CD4-positive, alpha-beta T cell (primary cell): ENCODE data around the gene EGFLAM. TPM values are rescaled to one million over a fixed set of nuclear protein-coding genes. Genes with fewer than 3 reads are reported as not detected.

Source experiments
- ATAC-seq: fragments of 200-7000 bp; cut with Tn5 transposase; one replicate; pipeline ENCODE4 v1.10.0; 2022; ENCODE audit warnings: mild to moderate bottlenecking; ENCODE audit not compliant: poor library complexity
- CTCF ChIA-PET: fragments of 350-600 bp; sonication (Branson Sonifier 250); formaldehyde crosslinking; loops from one replicate; lab custom pipeline; 2021; ENCODE audit warnings: antibody characterized with exemption, inconsistent platforms; lab: Charles Lee
- POLR2A ChIA-PET: fragments of 350-600 bp; sonication (Branson Sonifier 250); formaldehyde crosslinking; loops from one replicate; lab custom pipeline; 2021; ENCODE audit warnings: antibody characterized with exemption, inconsistent platforms; lab: Charles Lee
- DNase-seq, 14 experiments: peaks; one replicate each; pipeline ENCODE4 v3.0.0-alpha.2; 2013 to 2020; ENCODE audit warnings: mixed read lengths in 2 of 14
- H3K27ac ChIP-seq, 2 donors: one replicate each; pipeline versions ENCODE4 v1.5.1 to v1.7.0; 2013; ENCODE audit warnings: low read length in 2 of 2, low read depth in 1 of 2, mild to moderate bottlenecking in 1 of 2
- H3K27me3 ChIP-seq, 2 experiments: 1 replicate in 1 of 2; 2 replicates in 1 of 2; pipeline versions ENCODE4 v1.6.1 to v1.7.0; 2013; ENCODE audit warnings: low read length in 2 of 2, control low read depth in 1 of 2, mild to moderate bottlenecking in 1 of 2, moderate library complexity in 1 of 2; ENCODE audit not compliant: insufficient read depth in 2 of 2, control insufficient read depth in 1 of 2
- H3K36me3 ChIP-seq: one replicate; pipeline ENCODE4 v1.6.1; 2013; ENCODE audit warnings: low read length, control low read depth; ENCODE audit not compliant: insufficient read depth
- H3K4me1 ChIP-seq: one replicate; pipeline ENCODE4 v1.6.1; 2013; ENCODE audit warnings: low read length, control low read depth; ENCODE audit not compliant: insufficient read depth
- H3K4me3 ChIP-seq: one replicate; pipeline ENCODE4 v1.5.1; 2013; ENCODE audit warnings: mild to moderate bottlenecking, low read length, moderate library complexity
- H3K9me3 ChIP-seq, 2 experiments: 1 replicate in 1 of 2; 2 replicates in 1 of 2; pipeline versions ENCODE4 v1.6.1 to v1.7.0; 2013; ENCODE audit warnings: low read length in 2 of 2, mild to moderate bottlenecking in 2 of 2, control low read depth in 1 of 2, moderate library complexity in 1 of 2; ENCODE audit not compliant: control insufficient read depth in 1 of 2, insufficient read depth in 1 of 2
- H3K27ac Mint-ChIP-seq: one replicate; pipeline ENCODE4 v1.8.0; 2020; ENCODE audit warnings: mixed read lengths
- H3K27me3 Mint-ChIP-seq: one replicate; pipeline ENCODE4 v1.8.0; 2021; ENCODE audit warnings: mixed read lengths
- H3K36me3 Mint-ChIP-seq: one replicate; pipeline ENCODE4 v1.8.0; 2021; ENCODE audit warnings: low read depth, mixed read lengths
- H3K4me1 Mint-ChIP-seq: one replicate; pipeline ENCODE4 v1.8.0; 2021; ENCODE audit warnings: low read depth, mixed read lengths
- H3K4me3 Mint-ChIP-seq: one replicate; pipeline ENCODE4 v1.8.0; 2020; ENCODE audit warnings: mild to moderate bottlenecking, mixed read lengths
- H3K9me3 Mint-ChIP-seq: one replicate; pipeline ENCODE4 v1.8.0; 2020; ENCODE audit warnings: mixed read lengths
- CTCF ChIP-seq: fragments of 200-600 bp; IDR thresholded peaks from one replicate; pipeline ENCODE4 v1.8.0; 2022; ENCODE audit warnings: antibody characterized with exemption, mild to moderate bottlenecking
- intact Hi-C, 2 experiments: fragments of 100-400 bp; cut with DNase I in 1 of 2; cut with micrococcal nuclease in 1 of 2; formaldehyde crosslinking; loops; one replicate each; pipeline versions ENCODE4 v1.15.1 to v1.9.0; 2023 to 2025; cut with DNase I, micrococcal nuclease
- total RNA-seq, 174 experiments: library from RNA in 2 of 174; stranded (reverse) in 2 of 174; gene quantifications; one replicate each; pipeline ENCODE4 v1.2.3 and lab custom pipeline; 2021 to 2026

The EGFLAM gene
- total RNA-seq, 2 experiments from 2014 or later: not detected

GRCh38 chr5:38472541-38472940 is 214.2 kb downstream of the EGFLAM start:
- Mint-ChIP-seq H3K36me3 (no peaks in the 10 kb centered on the region), H3K4me1 (no peaks in the 10 kb centered on the region), H3K27me3 (peaks cover 79% of the 10 kb centered on the region), H3K9me3 (no peaks in the 10 kb centered on the region), H3K4me3 (no peak overlapping the region), H3K27ac (no peak overlapping the region)
- Histone ChIP-seq H3K4me1 (no peaks in the 10 kb centered on the region), H3K27me3 (peaks cover 12 to 14% of the 10 kb centered on the region in 2 experiments), H3K27ac (no peak overlapping the region), H3K36me3 (no peaks in the 10 kb centered on the region), H3K9me3 (peaks cover 0 to 2% of the 10 kb centered on the region in 2 experiments), H3K4me3 (no peak overlapping the region)
- intact Hi-C loops: no loop called here
- ATAC-seq: no peak
- ChIA-PET CTCF (no interaction called here), POLR2A (no interaction called here)
- TF ChIP-seq CTCF: no peak
- no peak for DNase-seq

GRCh38 chr5:38473008-38473407 is 214.6 kb downstream of the EGFLAM start:
- peaks cover 12 to 14% of the 10 kb centered on the region in 2 experiments for H3K27me3 ChIP-seq
- ATAC-seq (no peak), DNase-seq (no peak)
- Mint-ChIP-seq H3K27me3 (peaks cover 77% of the 10 kb centered on the region), H3K9me3 (no peaks in the 10 kb centered on the region), H3K36me3 (no peaks in the 10 kb centered on the region), H3K4me1 (no peaks in the 10 kb centered on the region), H3K27ac (no peak overlapping the region), H3K4me3 (no peak overlapping the region)
- H3K27ac ChIP-seq: no peak overlapping the region
- CTCF ChIA-PET: no interaction called here
- POLR2A ChIA-PET: no interaction called here
- intact Hi-C loops: no loop called here
- H3K4me1 ChIP-seq: no peaks in the 10 kb centered on the region
- no peak for TF ChIP-seq CTCF
- H3K4me3 ChIP-seq: no peak overlapping the region
- no peaks in the 10 kb centered on the region for H3K9me3 ChIP-seq
- no peaks in the 10 kb centered on the region for H3K36me3 ChIP-seq

GRCh38 chr5:38478166-38478565 is 219.8 kb downstream of the EGFLAM start:
- TF ChIP-seq CTCF: no peak
- H3K27ac ChIP-seq: no peak overlapping the region
- H3K4me1 ChIP-seq: no peaks in the 10 kb centered on the region
- CTCF ChIA-PET: no interaction called here
- no peak for DNase-seq
- Mint-ChIP-seq H3K27me3 (peaks cover 60% of the 10 kb centered on the region), H3K27ac (no peak overlapping the region), H3K4me3 (no peak overlapping the region), H3K9me3 (no peaks in the 10 kb centered on the region), H3K36me3 (no peaks in the 10 kb centered on the region), H3K4me1 (no peaks in the 10 kb centered on the region)
- no peaks in the 10 kb centered on the region for H3K9me3 ChIP-seq
- no peaks in the 10 kb centered on the region for H3K36me3 ChIP-seq
- intact Hi-C loops: no loop called here
- POLR2A ChIA-PET: no interaction called here
- H3K4me3 ChIP-seq: no peak overlapping the region
- H3K27me3 ChIP-seq: peaks cover 3 to 18% of the 10 kb centered on the region in 2 experiments
- no peak for ATAC-seq
